Activated CD8-positive, alpha-beta memory T cell treated with anti-CD3 and anti-CD28 coated beads for 4 hours (primary cell): Measurements from ENCODE around the gene MOB3A.

Experiments used
- DNase-seq, 2 donors: peaks; one replicate each; pipeline ENCODE4 v3.0.0-alpha.2; 2020; ENCODE audit warnings: low read depth in 2 of 2

Gene MOB3A

DNA sequence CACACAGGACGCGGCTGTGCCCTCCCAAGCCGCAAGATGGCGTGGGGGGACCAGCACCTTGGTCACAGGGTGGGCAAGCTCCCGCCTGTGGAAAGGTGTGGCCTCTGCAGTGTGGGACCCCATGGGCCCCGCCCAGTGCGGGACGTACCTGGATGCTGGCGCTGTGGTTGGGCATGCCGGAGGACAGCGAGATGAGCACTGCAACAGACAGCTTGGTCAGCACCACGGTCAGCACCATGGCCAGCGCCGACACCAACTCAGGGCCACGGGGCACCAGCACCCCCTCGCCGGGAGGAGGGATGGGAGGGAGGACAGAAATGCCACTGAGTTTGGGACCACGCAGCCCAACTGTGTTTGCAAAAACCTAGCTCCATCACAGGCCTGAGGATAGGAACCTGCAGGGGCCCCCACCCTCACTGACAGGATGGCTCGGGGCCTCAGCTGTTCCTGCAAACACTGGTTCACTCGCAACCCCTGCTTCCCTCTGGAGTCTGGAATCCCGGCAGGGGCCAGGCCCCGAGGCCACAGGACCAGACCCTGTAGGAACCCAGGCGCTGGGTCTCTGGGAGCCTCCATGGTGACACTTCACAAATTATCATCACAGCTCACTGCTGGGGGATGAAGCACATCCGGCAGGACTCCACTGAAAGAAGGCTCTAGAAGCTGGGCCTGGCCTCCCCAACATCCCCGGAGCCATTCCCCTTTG, 27.7 kb upstream of the MOB3A start:
- no peak for DNase-seq

DNA sequence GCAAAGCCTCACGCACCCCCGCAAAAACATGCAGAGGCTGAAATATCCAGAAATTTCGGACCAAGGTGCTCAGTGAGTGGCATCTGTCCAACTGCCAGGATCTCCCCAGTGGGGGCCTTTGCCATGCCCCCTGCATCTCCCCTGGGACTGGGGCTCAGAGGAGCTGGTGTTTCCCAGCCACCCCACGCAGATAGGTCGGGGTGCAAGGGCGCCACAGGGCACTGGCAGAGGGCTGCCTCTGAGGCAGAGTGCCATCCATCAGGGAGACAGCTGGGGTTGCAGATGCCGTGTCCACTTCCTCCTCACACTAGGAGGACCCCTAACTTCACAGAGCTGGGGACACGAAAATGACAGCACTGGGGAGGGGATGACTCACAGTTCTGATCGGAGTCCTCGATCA, 26.9 kb upstream of the MOB3A start:
- no peak for DNase-seq

DNA sequence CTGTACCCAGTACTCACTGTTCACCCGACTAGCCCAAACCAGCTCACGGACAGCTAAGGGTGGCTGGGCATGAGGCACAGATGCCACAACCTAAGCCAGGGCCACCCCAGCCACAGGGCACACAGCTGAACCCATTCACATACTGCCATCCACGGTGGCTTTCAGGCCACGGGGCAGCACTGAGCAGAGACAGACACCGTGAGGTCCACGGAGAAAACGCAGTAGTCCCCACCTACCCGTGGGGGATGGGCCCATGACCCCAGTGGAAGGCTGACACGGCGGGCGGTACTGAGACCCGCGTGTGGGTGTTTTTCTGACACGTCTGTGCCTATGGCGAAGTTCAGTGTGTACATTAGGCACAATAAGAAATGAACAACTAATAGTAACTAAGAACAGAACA, 26.1 kb upstream of the MOB3A start:
- DNase-seq = no peak

DNA sequence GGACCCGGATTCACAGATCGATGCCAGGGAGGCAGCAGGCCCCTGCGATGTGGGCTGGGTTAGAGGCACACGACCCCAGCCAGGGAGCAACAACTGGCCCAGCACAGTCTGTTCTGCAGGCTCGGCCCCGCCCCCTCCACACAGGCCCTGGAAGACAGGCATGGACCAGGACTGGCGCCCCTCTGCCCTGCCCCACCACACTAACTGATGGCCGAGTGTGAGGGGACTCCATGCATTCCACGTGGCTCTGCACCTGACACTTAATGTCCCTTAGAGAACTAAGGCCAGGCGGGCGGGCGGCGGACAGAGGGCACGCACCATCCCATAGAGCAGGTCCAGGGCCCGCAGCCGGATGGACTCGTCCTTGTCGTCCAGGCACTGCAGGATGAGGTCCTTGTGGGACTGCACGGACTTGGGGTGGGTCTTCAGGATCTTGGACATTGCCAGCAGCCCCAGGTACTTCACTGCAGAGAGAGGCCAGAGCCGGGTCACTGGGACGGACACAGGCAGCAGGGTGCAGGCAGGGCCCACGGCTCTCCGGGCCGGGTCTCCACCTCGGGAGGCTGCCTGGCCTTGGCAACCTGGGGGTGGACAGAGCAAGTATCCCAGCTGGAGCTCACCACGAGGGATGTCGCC, 25.4 kb upstream of the MOB3A start:
- no peak for DNase-seq

DNA sequence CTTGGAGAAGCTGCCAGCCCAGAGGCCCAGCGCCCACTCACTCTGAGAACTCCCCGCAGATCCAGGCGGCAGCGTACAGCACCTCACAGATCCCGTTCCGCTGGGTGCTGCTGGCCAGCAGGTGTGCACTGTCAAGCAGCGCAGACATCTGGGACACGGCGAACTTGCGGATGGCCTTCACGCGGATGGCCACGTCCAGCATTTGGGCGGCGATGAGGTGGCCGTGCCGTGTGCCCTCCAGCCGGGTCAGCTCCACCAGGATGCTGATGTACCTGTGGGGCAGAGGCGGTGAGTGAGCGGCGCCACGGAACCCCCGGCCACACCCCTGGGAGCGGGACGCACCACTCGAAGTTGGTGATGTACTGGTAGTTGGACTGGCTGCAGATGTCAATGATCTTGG, 24.7 kb upstream of the MOB3A start:
- no peak for DNase-seq

DNA sequence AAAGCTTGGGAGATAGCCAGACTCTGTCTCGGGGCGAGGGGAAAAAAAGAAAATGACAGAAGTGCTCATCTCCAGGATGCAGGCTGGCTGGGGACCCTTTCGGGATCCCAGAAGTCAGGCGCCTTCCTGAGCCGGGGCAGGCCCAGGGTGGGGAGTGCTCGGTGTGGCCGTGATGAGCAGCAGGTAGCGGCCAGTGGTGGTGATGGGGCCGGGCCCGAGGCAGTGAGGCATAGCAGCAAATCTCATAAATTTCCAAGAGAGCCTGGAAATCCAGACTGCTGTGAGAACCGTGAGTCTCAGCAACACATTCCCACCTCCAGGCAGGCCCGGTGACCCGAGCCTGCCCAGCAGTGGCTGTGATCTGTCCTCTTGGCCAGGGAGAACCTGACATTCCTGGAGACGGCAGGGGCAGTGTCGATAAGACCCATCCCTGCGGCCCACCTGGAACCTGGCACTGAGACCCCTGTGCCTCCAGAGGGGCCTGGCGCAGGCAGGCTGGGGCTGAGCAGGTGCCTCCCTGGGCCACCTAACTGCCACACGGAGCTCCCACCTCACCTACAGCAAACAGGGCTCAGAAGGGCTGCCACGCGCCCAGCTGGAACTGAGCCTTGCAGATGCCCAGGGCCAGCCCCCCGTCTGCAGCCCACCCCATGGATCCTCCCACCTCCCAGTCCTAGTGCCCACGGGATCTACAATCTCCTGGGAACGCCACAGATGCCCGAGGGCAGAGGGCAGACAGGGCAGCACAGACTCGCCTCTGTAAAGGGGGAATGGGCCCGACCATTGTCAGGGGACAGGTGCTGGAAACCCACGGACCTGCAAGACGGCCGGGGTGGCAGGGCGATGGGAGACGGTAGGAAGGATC, 24.0 kb upstream of the MOB3A start:
- DNase-seq = no peak

DNA sequence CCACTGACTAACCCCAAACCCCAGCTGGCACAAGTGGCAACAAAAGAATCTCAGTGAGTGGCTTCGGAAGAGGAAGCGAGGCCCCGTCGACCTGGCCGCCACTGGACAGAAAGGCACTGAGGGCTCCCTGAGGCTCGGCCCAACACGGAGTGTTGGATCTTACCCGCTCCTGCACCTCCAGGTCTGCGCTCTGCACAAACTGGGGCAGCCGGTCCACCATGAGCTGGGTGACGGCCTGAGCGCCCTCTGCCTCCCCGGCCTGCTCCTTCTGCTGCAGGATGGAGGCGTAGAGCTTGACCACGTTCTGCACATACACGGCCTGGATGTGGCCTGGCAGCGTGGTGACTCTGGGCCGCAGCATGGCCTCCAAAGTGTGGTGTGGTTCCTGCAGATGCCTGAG, 22.3 kb upstream of the MOB3A start:
- DNase-seq = no peak

DNA sequence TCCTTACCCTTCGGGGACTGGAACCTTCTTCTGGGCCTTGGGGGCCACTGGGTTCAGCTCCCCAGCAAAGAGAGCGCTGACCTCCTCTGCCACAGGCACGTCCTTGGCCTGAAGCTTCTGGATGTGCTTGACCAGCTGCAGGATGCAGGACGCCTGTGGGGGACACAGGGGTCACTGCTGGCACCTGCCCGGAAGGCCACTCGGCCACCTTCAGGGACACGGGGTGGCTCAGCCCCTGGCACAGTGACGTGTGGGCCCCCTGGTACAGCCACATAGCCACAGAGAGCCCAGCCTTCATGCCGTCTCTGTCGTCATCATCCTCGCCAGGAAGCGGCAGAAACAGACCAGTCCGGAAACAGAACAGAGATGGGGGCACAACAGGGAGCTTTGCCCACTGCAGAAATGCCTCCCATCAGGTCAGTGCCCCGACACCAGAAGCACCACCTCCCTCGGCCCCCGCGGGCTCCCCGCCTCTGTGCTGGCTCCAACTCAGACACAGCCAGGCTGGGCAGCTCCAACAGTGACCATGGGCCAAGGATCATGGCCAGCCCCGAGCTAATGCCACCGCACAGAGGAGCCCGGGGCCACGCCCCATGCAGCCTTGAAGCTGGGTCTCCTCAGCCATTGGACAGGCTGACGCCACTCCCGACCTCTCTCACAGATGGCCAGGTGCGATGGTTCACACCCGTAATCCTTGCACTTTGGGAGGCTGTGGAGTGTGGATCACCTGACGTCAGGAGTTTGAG, 21.3 kb upstream of the MOB3A start:
- no peak for DNase-seq

DNA sequence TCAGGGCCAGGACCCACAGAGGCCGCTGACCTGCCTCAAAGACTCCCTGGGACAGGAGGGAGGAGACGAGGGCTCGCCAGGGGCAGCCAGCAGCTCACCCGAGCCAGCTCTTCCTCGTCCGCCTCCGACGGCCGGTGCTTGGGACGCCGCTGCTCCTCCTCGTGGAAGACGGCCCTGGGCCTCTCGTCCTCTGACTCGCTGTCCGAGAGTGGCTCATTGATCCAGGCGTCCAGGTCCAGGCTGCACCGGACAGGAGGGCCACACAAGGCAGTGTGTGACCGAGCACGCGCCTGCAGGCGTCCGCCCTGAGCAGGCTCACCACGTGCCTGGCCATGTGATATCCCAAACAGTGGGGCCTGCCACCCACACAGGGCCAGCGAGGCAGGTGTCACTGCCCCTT, 20.4 kb upstream of the MOB3A start:
- DNase-seq = no peak

DNA sequence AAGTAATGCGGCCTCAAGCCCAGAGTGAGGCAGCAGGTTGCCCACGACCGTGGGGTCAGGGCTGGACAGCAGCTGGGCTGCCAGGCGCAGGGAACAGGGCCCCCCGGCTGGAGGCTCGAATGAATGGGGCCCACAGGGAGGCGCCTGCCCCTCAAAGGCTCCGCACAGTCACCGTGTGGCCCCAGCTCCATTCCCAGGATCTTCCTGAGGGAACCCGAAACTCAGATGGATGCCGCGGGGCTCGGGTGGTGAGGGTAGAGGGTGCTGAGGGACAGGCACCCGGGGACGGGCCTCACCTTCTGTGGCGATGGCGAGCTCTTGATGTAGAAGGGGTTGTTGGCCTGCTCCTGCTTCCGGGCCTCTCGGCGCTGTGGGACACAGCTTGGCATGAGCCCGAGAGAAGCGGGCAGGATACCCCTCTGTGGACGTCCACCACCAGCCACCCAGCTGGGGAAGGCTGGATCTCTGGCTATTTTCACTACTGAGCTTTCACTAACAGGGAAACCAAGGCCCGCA, 19.8 kb upstream of the MOB3A start:
- DNase-seq = no peak

DNA sequence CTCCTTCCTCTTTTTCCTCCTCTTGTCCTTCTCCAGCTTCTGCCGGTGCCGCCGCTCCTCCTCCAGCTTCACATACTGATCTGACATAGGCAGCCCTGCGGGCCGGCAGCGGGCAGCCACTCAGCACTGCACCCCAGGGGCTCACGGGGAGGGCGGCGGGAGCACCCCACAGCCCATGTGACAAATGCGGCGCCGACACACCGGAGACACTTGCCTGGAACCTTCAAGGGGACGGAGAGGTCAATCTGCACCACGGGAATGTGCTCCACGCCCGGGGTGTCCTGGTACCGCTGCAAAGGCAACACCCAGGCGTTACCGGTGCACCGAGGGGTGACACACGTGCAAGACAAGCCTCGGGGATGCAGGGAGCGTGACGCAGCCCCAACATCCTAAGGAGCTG, 19.2 kb upstream of the MOB3A start:
- no peak for DNase-seq

DNA sequence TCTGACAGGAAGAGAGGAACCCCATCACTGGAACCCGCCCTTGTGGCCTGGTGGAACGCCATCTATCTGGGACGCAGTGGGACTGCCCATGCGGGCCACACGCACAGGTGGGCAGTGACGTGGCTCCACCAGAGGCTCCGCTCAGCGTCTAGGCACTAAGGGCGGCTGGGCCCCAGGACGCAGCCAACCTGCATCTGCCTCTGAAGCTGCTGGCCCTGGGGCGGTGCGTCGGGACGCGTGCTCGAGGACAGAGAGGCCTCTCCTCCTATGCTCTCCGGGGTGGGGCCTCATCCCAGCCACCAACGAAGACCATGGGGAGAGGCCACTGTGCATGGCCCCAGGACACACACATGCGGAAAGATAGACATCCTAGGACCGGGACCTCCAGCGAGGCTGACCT, 18.7 kb upstream of the MOB3A start:
- no peak for DNase-seq

DNA sequence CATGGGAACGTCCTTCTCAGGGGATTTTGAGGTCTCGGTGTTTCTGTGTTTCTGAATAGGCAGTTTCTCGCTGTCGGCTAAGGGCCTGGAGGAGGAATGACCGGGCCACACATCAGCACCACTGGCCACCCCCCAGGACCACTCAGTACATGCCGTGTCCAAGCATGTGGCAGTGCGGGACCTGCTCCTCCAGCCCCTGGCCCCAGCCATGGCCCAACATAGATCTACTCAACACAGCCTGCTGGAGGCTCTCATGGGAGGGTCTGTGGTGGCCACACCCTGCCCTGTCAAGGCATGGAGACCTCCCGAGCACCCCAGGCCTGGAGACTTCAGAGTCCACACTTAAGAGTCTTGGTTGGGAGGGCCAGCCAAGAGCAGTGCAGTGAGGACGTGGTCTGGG, 18.1 kb upstream of the MOB3A start:
- no peak for DNase-seq

DNA sequence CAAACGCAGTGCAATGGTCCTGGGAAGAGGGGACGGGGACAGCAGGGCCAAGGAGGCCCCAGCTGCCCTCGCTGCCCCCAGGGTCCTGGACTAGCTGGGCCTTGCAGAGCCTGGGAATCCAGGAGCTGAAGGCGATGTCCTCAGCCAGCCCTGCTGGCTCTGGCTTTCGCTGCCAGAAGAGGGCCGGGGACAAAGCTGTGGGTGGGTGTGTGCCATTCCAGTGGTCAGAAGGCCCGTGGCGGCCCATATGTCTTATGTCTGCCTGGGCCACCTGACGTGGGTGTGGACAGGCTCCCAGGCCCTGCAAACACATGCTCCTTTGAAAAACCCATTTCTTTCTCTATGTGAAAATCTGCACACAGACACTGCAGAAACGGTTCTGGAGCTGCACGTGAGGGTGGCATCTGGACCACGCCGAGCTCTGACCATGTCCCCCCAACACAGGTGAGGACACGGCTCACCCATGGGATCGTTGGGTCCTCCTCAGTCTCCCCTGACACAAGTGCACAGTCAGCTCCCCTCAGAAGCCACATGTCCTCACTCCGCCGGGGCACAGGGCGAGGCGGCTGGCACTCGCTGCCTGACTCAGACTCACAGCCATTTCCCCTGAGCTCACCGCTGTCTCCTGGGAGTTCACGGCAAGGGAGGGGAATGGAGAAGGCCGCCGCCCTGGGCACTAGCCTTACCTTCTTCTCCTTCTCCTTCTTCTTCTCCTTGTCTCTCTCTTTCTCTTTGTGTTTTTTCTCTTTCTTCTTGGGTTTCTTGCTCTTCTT, 17.5 kb upstream of the MOB3A start:
- no peak for DNase-seq

DNA sequence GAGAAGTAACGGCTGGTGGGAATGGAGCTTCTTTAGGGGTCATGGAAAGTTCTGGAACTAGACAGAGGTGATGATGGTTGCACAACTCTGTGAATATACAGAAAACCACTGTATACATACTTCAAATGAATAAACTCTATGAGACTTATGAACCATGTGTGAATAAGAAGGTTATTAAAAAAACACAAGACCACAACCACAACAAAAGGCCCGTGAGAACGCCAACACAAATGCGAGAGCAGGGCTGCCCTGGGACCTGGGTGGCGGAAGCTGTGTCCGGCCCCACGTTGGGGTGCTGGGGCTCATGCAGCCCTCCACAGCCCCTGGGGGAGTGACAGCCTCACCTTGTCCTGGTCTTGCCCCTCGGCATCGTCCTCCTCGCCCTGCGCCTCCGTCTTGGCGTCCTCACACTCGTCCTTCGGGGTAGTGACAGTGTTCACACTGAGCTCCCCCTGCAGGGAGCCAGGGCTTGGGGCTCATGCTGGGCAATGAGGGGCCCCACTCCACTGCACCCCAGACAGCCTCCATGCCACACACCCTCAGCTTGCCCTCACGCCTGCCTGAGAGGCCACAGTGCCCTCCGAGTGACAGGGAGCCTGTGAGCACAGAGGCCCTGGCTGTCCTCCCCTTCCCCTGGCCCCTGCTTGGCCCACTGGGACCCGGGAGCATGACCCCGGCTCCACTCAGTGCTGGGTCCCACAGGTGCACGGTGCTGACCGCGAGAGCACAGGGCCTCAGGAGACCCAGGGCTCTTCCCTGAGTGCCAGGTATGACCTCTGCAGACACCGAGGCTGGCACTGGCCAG, 16.6 kb upstream of the MOB3A start:
- DNase-seq = no peak

DNA sequence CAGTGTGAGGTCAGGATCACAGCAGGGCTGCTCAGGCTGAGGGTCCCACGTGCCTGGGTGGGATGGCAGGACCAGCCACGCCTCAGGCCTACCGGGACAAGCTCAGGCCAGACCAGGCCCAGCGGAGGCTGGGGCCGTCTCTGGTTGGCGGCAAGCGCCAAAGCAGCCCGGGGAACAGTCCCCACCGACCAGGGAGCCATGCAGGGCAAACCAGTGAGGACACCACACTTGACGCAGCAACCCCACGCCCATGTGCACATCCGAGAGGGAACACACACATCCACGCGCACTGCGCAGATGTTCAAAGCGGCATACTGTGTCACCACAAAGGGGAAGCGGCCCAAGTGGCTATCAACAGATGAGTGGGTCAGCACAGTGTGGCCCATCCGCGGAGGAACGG, 15.8 kb upstream of the MOB3A start:
- DNase-seq = no peak

DNA sequence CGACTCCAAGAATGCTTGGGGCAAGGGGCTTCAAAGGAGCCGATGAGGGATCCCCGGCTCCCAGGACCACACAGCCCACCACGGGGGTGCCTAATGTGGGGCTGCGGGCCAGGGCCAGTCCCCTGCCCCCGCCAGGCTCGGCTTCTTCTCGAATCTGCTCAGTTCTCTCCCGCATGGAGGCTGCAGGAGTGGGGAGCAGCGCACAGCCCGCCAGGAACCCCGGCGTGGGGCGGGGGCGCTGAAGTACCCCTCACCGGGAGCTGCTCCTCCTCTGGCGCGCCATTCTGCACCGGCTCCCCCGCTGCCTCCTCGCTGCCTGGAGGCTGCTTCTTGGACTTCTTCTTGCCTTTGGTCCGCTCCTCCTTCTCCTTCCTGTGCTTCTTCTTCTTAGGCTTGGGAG, 15.3 kb upstream of the MOB3A start:
- DNase-seq = no peak

DNA sequence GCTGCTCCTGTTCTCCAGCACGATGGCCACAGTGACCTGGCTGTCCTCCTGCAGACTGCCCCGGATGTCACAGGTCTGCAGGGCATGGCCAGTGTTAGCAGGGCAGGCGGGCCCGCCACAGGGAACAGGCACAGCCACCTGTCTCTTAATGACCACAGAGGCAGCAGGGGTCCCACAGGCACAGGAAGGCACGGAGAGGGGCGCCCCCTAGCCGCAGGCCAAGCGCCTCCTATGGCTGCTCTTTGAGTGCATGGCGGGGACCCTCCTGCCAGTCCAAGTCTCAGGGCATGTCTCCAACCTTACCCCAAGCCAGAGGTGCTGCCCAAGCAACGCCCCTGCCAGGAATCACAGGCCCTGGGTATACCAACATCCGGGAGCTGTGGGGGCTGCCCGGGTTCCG, 14.7 kb upstream of the MOB3A start:
- no peak for DNase-seq

DNA sequence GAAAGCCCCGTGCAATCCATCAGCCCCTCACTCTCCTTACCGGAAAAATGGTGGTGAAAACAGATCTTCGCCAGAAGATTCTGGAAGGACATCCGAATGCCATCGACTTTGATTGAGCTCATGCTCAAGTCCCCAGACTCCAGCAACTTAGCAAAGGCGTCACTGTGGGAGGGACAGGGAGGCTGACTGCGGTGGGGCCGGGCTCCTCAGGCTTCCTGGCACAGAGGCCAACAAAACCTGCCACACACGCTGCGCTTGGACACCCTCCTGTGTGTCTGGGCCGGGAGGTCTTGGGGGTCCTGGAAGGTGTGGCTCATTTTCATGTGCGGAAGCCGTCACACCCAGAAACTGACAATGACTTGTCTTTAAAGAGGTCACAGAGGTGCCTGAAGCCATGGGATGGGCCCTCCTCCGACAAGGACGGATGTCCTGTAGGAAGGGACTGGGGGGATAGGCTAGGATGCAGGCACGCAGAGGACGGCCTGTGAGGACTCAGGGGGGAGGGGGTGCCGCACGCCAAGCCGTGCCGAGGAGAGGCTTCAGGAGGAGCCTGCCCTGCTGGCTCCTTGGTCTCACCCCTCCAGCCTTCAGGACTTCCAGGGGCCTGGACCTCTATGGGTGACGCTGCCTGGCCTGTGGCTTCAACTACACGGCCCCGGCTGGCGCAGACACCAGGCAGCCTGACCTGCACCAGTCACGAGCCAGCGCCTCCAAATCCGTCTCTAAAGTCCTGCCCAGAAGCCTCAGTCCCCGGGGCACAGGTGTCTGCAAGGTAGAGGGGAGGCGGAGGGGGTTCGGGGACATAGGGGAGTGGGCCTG, 13.1 kb upstream of the MOB3A start:
- no peak for DNase-seq
